ENCODE data around the gene COL20A1.
"Not testable (repeated sequence)": the region's sequence is repeated elsewhere in the genome, so short reads cannot be mapped to it uniquely, and the experiment has no call there.

Gene COL20A1

GRCh38 chr20:63292904-63293303 is at the start of gene COL20A1:
Gene COL20A1 (plus strand): TSS chr20:63293186. CDS start chr20:63295108, 1,922 bp downstream.
- DNase-seq, result no peak

GRCh38 chr20:63243604-63244247 is 49.3 kb upstream of the COL20A1 start:
- no peak for DNase-seq

GRCh38 chr20:63244468-63244867 is 48.5 kb upstream of the COL20A1 start:
- DNase-seq, result no peak

GRCh38 chr20:63246490-63247288 is 46.3 kb upstream of the COL20A1 start:
- DNase-seq, result no peak

GRCh38 chr20:63247671-63248228 is 45.2 kb upstream of the COL20A1 start:
- no peak for DNase-seq

GRCh38 chr20:63248835-63249591 is 44.0 kb upstream of the COL20A1 start:
- DNase-seq, result no peak

GRCh38 chr20:63249891-63250290 is 43.1 kb upstream of the COL20A1 start:
- no peak for DNase-seq

GRCh38 chr20:63251350-63251749 is 41.6 kb upstream of the COL20A1 start:
- not testable (repeated sequence) for DNase-seq

GRCh38 chr20:63252284-63252711 is 40.7 kb upstream of the COL20A1 start:
- no peak for DNase-seq

GRCh38 chr20:63253065-63253437 is 39.9 kb upstream of the COL20A1 start:
- no peak for DNase-seq

GRCh38 chr20:63253438-63254231 is 39.4 kb upstream of the COL20A1 start:
- no peak for DNase-seq

- no peak for DNase-seq
Measured at GRCh38 chr20:63254232-63254605, 38.8 kb upstream of the COL20A1 start, which contains the start of gene NKAIN4. Gene NKAIN4 (minus strand): TSS chr20:63254463. CDS start chr20:63254450, 13 bp downstream.

GRCh38 chr20:63254606-63255384 is 38.2 kb upstream of the COL20A1 start:
- no peak for DNase-seq

- no peak for DNase-seq
Measured at GRCh38 chr20:63255931-63256704, 36.9 kb upstream of the COL20A1 start.

GRCh38 chr20:63256954-63257353 is 36.0 kb upstream of the COL20A1 start:
- no peak for DNase-seq

GRCh38 chr20:63257629-63258028 is 35.4 kb upstream of the COL20A1 start:
- no peak for DNase-seq

GRCh38 chr20:63258781-63259180 is 34.2 kb upstream of the COL20A1 start:
- DNase-seq, result no peak

- DNase-seq, result no peak
Measured at GRCh38 chr20:63259734-63260460, 33.1 kb upstream of the COL20A1 start.

- DNase-seq, result no peak
Measured at GRCh38 chr20:63260521-63260920, 32.5 kb upstream of the COL20A1 start.
